ENCODE measurements around the gene CISD3.

The CISD3 gene

DNA sequence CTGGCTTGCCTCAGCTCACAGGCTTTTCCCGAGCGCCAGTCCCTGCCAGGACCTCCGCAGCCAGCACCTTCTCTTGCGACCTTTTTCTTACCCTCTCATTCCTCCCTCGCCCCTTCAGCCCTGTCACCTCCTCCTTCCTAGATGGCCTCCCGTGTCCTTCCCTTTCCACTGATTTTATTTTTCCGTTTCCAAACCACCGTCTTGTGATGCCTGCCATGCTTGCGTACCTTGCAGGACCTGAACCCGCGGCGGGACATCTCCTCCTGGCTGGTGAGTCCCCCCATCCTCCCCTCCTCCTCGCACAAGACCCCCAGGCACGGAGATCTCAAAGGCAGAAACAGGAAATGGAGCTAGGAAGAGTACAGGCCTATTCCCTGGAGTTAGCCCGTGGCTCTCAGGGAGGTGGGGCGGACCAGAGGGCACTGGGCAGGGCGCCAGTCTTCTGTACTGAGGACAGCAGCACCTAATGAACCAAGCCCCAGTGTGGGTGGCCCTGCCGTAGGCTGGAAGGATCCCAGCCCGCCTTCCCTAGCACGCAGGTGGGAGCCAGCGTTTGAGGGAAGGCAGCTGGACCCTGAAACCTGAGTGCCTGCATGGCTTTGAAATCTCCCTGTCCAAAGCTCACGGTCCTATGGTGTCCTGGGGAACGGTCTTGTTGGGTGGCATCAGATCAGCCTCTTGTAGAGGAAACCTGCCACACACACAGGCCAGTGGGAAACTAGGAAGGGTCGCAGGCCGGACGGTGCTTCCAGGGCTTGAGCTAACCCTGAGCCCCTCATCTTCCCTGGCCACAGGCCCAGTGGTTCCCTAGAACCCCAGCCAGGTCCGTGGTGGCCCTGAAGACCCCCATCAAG is 612 bp downstream of the CISD3 start:
- peak; percentile 49 for DNase-seq

DNA sequence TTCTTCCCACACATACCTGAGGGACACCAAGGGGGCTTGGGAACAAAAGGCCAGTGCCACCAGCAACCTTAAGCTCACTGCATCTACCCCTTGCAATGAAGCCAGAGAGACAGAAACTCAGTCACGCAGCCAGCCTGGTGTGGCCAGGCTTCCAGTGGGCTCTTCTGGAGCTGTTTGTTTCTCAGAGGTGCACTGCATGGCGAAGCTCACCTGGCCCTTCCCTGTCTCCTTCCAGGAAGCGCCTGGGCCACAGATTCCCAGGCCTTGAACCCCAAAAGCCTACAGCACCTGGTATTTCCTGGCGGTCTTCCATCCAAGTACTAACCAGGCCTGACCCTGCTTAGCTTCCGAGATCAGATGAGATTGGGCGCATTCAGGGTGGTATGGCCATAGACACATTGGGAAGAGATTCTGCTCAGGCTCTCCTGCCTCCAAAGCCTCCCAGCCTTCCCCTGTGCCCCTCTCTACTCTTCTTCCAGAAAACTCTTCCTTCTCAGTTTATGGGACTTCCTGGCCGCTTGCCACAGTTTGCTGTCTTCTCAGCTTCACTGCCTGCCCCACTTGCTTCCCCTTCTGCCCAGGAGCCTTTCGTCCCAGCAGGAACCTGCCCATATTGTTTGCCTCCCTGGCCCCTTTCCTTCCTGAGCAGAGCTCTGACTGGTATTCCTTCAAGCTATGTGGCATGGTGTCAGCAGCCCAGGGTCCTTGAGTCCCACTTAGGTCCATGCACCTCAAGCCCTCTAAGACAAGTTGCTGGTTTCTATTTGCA is 1.6 kb downstream of the CISD3 start:
- DNase-seq, result no peak

DNA sequence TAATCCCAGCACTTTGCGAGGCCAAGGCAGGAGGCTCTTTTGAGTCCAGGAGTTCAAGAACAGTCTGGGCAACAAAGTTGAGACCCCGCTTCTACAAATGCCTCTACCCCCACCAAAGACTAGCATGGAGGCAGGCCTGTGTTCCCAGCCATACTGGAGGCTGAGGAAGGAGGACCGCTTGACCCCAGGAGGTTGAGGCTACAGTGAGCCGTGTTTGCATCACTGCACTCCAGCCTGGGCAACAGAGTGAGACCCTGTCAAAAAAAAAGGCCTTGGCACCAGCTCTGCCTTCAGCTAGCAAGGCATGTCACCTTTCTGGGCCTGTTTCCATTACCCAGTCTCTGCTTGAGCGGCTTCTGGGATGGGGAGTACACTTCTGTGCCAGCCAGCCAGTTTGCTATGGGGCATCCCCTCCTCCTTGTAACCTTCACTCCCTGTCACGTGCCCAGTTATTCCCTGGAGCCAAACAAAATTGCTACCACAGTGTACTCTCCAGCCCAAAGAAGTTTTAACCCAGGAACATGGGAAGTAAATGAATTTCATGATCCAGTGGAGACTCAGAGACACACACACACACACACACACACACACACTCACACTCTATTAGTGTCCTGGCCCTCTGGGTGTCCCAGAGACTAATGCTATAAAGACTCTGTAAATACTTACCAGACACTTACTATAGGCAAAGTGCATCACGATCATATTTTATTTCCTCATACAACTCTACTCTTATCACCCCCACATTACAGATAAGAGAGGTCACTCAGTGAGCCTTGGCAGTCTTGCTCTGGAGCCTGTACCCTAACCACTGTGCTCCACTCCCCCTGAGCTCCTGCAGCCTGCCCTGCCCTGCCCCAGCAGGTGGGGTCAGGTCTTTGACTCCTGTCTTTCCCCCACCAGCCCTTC is 2.5 kb downstream of the CISD3 start:
- DNase-seq, result no peak

DNA sequence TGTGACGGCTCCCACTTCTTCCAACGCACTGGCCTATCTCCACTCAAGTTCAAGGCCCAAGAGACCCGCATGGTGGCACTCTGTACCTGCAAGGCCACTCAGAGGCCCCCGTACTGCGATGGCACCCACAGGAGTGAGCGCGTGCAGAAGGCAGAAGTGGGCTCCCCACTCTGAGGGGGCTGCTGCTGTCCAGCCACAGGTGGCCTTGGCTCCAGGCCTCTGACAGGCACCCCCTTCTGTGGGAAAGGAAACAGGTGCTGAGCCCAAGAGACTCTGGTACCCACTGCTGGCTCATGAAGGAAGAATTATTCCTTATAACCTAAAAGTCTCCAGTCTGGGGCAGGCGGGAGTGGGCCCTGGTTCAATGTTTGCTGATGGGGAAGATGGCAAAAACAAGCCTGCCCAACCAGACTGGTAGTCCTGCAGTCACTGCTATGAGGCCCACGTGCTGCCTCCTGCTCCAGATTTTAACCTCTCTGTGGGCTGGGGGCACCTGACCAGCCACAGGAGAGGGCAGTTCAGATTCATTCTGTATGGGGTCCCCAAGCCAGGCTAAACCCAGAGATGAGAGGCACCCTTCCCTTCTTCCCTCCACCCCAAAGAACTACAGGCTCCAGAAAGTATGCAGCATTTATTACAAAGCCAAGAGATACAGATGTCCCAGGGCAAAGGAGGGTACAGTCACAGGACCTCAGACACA is 3.3 kb downstream of the CISD3 start:
- no peak for DNase-seq

DNA sequence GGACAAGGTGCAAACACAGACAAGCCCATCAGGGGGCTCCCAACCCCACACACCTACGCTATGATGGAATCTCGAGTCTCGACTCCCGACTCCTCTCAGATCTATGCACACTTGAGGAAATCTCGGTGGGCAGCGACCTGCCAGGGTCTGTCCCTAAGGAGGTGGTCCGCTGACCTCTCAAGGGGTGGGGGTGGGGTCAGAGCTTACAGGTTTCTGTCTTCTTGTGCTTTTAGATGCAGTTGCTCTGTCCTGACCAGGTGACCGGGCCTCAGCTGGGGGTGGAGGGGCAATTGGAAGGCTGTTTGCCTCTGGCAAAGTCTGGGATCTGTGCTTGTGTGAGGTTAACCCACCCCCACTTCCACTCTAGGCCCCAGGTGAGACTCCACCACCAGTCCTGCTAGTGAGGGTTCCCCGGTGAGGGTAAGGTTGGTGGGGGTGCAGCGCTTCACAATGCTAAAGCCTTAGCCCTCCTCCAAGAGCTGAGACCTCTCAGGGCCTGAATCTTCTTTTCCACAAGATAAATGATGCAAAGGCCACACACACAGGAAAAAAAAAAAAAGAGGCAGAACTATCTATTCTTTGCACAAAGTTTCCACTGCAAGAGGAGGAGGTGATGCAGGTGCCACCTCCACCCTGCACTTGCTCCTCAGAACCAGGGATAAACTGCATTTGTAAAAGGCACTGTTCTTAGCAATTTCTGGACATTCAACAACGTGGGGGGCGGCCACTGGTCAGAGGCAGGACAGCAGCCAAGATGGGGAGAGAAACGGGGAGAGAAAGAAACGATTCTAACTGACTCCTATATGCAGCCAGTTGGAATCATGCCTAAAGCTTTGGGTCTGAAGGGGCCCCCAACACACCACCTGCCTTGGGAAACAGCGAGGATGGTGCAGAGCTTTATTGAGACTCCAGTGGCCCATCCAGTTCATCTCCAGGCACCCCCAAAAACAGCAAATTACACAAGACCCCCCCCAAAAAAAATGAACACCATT is 4.1 kb downstream of the CISD3 start:
- DNase-seq, result no peak

DNA sequence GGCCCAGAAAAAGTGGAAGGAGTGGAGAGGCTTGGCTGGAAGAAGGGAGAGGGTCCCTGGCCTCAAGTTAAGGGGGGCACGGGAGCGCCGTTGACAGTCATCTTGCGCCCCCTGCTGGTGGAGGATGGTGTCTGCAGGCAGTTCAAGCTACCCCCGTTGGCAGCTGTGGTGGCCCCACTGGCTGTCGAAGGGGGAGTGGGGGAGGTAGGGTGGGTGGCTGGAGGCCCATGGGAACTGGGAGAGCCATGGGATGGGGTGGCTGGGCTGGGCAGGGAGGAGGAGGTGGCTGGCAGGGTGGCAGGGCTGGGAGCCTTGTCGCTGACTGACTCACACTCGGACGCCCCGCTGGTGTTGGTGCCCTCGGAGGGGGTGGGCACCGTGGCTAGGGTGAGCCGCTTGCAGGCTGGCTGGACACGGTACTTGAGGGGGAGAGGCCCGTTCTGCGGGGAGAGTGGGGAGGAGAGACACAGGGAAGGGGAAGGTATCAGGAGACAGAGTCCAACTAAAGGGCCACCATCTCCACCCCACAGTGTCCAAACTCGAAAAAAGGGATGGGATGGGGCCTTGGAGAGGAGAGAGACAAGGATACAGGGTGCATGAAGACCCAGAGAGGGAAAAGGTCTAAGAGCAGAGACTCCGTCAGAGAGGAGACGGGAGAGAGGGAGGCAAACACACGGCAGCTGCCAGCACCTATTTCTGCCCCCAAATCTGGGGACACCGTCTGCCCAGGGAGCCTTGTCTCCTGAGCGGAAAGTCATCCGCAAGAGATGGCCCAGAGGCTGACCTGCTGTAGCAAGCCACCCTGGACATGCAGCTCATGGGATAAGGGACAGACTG is 5.2 kb downstream of the CISD3 start:
- DNase-seq, result no peak

DNA sequence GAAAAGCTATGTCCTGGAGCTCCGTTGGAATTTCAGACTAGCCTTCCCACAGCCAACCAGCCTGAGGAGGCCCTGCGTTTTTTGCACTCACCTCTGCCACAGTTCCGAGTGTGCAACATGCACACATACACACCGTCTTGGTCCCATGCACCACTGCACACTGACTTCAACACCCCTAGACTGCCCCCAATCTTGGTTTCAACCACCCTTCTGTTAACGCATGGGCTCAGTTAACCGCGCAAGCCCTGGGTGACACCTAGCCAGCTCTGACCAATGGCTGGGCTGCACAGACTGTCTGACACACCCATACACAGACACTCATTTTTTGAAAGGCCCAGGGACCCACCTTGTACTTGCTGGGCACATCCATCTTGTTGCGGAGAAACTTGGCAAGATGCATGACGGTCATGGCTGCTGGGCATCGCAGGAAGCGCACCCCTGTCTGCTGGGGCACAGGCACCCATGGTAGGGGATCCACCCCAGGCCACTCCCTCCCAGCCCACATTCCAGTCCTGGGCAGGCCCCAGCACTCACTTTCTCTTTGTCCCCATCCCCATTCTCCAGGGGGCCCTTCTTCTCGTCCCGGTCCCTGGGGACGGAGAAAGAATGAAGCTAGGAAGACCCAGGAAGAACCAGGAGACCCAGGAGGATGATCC is 8.0 kb downstream of the CISD3 start:
- no peak for DNase-seq

DNA sequence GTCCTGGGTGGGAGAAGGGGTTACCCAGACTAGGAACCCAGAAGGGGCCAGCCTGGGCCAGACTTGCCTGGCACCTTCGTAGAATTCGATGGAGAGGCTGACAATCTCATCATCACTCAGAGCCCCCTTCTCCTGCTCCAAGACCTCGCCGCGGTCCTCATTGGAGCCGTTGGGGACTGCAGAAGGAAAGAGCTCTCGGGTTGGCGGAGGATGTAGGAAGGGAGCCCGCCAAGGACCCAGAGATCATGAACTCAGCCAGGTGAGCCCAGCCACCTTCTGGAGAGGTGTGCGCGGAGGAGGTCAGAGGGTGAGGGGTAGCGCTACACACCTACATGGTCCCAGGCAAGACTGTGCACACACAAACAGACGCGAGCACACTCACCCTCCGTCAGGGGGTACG is 8.5 kb downstream of the CISD3 start:
- no peak for DNase-seq

DNA sequence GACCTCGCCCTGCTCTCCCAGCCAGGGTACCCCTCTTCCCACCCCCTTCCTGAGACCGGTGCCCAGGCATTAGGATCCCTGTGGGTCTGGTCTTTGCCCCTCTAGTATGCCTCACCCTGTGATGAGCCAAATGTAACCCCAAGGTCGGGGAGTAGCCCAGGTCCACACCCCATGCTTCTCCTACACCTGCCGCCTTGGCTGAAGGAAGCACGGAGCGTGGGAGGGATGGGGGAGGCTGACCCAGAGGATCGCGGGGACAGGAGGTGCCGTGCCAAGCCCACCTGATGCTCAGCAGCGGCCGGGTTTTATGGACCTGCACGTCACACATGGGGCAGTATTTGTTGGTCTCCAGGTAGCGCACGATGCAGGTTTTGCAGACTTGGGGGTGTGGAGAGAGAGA is 9.2 kb downstream of the CISD3 start:
- DNase-seq, result no peak

DNA sequence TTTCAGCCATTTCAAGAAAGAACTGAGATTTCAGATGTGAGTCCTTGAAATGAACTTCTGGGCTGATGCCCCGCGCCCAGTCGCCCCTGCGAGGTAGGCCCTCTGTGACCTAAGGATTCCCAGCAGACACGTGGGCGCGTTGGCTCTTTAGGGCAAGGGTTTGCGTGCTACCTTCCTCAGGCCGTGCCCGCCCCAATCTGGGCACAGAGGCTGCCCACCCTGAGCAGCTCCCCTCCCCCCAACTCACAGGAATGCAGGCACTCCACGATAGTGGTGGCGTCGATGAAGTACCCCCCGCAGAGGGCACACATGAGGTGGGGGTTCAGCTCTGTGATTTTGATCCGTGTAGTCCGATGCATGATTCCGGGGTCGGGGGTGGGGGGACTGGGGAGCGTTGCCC is 9.9 kb downstream of the CISD3 start:
- no peak for DNase-seq

DNA sequence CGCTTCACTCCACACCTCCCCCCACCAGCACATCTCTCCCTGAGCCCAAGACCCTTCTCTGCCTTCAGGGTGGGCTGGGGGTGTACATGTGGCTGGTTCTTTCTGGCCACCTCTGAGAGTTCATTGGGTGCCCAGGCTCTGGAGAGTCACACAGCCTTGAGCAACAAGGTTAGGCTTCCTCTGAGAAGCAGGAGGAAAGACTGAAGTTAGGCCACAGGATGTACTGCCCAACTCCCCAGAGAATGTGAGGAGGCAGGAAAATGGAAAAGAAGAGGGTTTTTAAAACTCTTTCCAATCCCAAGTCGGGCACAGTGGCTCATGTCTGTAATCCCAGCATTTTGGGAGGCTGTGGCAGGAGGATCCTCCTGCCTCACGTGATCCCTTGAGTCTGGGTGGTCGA is 10.7 kb downstream of the CISD3 start:
- DNase-seq, result no peak

DNA sequence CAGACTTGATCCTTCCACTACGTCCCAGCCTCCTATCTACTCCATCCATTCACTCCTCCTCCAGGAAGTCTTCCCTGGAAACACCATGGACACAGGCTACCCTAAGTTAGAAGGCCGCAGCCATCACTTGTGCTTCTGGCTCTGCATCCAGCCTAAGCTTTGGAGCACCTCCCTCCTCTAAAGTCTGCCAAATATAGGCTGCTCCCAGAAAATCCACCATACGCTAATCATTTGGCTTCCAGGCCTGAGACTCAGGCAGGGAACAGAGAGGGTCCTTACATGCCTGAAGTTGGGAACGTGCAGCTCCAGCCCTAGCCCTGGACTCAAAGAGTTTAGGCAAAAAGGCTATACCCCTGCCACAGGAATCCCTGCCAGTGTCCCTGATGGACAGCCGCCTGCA is 11.3 kb downstream of the CISD3 start:
- DNase-seq, result no peak

DNA sequence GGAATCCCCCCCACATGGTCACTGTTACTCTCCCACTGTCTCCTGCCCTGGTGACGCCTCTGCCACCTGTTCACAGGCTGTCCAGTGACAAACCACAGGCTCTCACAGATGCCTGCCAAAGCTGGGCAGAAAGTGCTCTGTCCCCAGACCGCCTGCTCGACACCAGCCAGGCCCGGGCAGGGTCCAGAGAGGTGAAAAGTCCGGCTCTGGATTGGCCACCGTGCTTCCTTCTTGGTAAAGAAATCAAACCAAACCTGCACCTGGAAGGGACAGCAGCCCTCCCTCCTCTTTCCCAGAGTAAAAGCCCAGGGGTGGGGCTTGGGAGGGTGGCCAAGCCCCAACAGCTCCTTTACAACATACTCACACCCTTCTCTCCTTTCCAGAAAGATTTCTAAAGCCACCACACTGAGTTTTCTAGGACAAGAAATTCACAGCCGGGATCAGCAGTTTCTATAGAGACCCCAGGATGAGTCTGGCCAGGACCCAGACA is 11.8 kb downstream of the CISD3 start:
- no peak for DNase-seq

DNA sequence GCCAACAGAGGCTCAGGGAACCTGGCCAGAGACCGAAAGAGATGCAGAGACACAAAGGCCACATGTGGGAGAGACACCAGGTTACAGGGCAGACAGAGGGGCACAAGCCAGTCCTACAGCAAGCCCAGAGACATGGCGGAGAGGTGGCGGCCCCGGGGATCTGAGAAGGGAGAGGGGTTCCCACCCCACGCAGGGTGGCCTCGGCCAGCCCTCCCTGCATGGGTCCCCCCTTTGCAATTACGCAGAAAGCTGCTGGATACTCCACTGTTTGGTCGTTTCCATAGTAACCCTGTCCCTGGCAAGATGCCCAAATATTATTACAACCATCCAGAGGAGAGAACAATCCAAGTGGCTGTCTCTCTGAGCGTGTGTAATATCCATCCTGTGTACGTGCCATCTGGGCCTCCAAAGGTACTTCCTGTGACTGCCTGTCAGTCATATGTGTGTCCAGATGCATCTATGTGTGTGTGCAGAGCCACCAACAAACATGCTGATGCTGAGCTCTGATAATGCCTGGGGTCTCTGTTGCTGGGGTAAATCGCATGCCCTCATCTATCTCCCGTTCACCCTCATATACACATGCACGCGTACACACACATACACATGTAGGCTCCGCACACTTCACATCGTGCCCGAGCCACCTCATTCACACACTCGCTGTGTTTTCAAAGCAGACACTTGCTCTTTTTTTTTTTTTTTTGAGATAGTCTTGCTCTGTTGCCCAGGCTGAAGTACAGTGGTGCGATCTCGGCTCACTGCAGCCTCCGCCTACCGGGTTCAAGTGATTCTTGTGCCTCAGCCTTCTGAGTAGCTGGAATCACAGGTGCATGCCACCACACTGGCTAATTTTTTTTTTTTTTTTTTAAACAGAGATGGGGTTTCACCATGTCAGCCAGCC is 12.5 kb downstream of the CISD3 start:
- no peak for DNase-seq

DNA sequence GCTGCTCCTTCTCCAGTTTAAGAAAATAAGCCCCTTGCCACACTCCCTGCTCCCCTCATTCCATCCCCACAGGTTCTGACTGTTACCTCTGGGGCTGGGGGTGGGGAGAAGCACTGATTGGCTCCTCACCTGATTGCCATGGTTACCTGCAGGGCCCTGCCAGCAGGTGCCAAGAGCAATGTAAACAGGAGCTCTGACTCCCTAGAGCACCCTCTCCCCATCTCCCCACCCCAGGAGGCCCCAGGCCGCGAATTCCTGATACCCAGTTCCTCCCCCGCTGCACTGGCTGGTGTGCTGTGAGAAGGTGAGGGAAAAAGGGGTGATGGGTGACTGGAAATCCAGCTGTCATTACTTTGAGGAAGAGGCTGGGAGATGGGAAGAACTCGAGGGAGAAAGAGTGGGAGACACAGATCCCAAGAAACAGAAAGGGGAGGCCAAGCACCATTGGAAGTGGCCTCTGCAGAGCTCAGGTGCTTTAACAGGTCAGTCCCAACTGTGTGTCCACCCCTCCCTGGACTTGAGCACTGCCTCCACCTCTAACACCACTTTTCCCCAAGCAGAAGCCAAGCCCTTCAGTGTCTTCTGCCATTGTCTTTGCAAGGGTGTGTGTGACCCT is 13.5 kb downstream of the CISD3 start:
- DNase-seq, result no peak

DNA sequence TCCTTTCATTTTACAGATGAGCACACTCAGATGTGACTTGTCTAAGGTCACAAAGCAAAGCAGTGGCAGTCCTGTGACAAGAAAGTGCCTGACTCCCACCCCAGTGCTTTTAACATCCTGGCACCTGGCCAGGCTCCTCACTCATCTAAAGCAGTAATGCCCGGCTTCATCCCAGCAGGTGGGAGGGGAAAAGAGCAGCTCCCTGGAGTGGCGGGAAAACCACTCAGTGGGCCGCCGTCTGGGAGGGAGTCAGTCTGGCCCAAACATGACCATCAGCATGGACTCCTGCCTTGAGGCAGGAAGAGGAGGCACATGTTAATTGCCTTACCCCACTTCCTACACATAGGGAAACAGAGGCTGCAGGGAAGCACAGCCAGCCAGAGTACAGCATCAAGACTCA is 15.4 kb downstream of the CISD3 start:
- DNase-seq, result peak; percentile 29

DNA sequence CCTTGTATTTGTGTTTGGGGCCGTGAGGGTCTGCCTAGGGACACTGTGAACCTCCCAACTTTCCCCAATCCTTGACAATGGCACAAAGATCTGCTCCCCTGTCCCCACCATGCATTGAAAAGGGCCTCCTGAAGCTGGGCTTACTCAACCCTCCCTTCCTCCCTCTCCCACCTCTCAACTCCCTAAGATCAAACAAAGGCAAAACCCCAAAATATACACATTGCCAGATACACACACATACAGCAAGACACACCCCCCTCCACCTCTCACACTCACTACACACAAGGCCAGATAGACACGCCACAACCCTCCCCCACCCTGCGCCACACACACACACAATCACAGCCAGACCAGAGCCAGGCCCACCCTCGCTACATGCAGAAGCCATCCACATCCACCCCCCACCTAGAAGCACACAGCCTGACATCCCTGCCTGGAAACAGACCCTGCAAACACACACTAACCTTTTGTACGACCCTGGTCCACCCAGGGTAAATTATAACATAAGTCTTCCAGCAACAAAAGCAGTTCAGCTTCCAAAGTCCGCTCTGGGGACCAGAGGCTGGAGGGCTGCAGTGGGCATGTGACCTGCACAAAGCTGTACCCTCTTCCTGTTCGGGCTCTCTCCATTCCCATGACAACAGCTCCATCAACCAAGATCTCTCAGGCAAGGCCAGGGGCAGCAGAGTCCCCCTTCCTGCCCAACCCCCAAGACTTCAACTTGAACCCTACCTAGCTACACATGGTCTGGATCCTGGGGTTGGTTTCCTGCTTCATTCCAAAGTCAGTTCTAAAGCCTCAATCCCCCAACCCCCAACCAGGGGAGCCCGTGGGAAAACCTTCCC is 16.1 kb downstream of the CISD3 start:
- DNase-seq, result no peak

Data from SHP77 treated with DMSO at 0.1 percent for 48 hours (cell line).